CD4-positive, alpha-beta T cell treated with Interferon alpha-2 for 1 hour (primary cell): ENCODE data around the gene YY1.
A peak's percentile ranks its signal among the peaks of the same experiment; 100 is the strongest.
"Not testable (repeated sequence)": the region's sequence is repeated elsewhere in the genome, so short reads cannot be mapped to it uniquely, and the experiment has no call there.

Experiments used
- DNase-seq, 2 donors: peaks; one replicate each; pipeline ENCODE4 v3.0.0-alpha.2; 2020 to 2022

YY1 gene

DNA sequence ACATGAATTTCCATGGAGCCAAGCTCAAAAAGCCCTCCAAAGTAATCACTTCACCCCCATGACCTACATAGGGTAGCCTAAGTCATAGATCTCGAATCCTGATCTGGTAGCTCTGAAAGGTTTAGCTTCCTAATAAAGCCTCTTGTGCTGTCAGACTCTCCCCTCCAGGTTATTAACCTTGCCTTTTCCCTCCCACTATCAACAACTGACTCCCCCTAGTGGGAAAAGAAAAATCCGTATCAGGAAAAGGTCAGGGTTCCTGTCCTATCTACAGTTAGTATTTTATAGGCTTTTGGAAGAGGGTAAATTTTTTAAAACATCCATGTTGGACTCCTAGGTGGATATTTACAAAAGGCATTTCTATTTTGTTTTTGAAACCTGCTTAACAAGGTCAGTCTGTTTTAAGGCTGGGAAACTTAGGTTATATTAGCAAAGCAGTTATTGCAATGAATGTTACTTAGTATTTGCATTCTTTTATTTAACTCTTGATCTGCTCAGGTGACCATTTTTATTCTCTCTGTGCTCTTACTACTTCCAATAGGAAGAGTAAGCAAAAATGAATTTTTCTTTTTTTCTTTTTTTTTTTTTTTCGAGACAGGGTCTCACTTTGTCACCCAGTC is 8.0 kb downstream of the YY1 start:
- DNase-seq = peak in 1 of 2 donors; percentile 67

DNA sequence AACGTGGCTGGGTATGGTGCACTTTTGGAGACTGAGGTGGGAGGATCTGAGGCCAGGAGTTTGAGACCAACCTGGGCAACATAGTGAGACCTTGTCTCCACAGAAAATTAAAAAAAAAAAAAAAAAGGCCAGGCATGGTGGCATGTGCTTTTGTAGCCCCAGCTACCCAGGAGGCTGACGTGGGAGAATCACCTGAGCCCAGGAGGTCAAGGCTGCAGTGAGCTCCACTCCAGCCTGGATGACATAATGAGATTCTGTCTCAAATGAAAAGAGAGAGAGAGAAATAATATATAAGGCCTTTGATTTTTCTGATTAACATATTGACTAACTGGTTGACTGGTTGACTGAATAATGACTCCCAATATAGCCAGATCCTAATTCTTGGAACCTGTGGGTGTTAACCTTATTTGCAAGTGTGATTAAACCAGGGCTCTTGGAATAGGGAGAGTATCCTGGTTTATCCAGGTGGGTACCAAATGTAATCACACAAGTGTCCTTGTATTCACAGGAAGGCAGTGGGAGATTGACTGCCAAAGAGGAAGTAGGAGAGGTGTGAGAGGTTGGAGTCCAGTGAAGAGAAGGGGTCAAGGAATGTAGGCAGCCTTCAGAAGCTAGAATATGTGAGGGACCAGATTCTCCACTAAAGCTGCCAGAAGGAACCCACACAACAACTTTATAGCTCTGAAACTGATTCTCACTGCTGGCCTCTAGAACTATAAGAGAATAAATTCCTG is 12.0 kb downstream of the YY1 start:
- DNase-seq = no peak

- no peak for DNase-seq
Measured at GRCh38 chr14:100252684-100253083, 13.7 kb downstream of the YY1 start.

- DNase-seq = no peak
Measured at GRCh38 chr14:100256339-100256895, 17.5 kb downstream of the YY1 start.

DNA sequence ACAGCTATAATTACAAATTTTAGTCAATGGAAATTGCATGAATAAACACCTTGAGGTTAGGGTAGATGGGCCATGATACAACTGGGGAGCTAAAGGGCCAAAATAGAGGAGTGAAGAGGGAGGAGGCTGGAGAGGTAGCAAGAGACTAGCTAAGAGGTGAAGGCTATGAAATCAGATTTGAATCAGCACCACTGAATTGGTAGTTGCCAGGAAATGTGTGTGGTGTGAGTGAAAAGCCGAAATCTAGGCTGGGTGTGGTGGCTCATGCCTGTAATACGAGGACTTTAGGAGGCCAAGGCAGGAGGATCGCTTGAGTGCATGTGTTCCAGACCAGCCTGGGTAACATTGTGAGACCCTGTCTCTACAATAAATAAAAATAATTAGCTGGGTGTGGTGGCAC is 22.7 kb downstream of the YY1 start:
- peak in 1 of 2 donors; percentile 32 for DNase-seq

- DNase-seq = no peak
Measured at GRCh38 chr14:100262545-100262944, 23.6 kb downstream of the YY1 start.

GRCh38 chr14:100263141-100263540 is 24.2 kb downstream of the YY1 start:
- DNase-seq = no peak

- no peak for DNase-seq
Measured at GRCh38 chr14:100267990-100268389, 29.0 kb downstream of the YY1 start.

DNA sequence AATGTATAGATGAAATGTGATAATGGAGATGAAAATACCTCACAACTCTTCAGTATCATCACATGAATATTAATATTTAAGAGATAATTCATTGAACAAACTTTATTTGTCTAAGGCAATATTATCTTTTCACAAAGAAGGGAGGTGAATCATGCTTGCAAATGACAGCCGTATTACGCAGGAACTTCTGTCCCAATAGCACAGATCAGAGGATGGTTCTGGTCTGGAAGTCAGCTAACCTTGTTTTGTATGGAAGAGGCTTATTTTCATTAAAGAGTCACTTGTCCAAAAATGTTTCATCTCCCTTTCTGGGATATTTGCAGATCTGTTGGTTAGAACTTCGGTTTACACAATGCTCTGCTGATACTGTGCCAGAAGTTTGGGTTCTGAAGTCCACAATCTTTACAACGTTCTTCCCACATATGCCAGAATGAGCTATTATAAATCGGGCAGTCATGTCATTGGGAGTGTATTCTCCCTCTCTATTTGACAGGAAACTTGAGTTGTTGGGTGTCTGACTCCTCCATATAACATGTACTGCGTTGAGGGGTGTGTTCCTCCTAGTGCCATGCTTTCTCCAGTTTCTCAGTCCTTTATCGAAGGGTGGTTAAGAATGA is 29.8 kb downstream of the YY1 start:
- no peak for DNase-seq

DNA sequence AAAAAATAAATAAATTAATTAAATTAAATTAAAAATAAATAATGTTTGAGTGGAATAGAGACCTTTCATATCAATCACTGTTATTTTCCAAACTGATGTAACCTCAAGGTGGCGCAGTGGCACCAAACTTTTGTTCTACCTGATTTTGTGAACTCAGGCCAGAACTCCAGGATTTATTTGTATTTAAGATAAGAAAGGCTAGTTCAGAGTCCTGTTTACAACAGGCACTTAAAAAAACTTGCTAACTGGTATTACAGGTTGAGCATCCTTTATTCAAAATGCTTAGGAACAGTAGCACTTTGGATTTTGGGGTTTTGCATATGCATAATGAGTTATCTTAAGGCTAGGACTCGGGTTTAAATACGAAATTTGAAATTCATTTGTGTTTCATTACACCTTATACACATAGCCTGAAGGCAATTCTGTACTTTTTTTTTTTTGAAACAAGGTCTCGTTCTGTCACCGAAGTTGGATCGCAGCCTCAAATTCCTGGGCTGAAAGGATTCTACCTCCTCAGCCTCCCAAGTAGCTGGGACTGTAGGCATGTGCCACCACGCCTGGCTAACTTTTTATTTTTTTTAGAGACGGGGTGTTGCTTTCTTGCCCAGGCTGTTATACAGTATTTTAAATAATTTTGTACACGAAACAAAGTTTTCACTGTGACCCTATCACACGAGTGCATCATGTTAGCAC is 32.4 kb downstream of the YY1 start:
- peak; percentile 15 to 50 for DNase-seq

DNA sequence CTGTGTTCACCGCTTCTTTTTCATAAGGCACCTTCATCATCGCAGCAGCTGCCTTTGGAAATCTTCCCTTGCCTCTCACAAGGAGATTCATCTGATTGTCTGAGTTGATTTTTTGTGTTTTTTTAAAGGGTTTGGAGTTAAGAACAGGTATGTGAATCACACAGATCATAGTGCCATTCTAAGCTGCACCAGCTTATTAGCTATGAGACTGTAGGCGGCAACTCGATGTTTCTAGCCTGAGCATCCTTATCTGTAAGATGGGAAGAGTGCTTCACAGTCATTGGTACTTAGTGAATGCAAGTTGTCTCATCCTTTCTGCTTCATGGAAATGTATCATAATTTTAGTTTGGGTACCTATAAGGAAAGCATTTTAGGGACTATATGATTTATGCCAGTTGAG is 35.3 kb downstream of the YY1 start:
- no peak for DNase-seq

DNA sequence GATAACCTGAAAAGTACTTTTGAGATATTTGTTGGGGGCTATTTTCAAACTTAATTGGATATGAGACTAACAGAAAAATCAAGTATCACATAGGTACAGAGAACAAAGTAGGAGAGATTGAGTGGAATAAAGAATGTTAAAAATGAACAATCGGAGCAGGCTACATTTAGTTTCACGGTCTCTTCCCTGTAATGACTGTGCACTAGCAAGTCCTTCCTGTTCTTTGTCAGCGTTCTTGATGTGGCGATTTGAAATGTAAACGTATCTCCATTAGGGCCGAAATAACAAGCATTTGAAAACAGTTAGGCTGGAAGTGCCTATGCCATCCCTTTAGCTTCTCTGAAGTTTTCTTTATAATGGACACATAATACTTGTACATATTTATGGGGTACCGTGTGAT is 36.3 kb downstream of the YY1 start:
- no peak for DNase-seq

GRCh38 chr14:100278702-100279101 is 39.8 kb downstream of the YY1 start:
- DNase-seq = peak in 1 of 2 donors; percentile 24

- DNase-seq = no peak
Measured at GRCh38 chr14:100279133-100279532, 40.2 kb downstream of the YY1 start.

- no peak for DNase-seq
Measured at GRCh38 chr14:100279563-100279962, 40.6 kb downstream of the YY1 start.

DNA sequence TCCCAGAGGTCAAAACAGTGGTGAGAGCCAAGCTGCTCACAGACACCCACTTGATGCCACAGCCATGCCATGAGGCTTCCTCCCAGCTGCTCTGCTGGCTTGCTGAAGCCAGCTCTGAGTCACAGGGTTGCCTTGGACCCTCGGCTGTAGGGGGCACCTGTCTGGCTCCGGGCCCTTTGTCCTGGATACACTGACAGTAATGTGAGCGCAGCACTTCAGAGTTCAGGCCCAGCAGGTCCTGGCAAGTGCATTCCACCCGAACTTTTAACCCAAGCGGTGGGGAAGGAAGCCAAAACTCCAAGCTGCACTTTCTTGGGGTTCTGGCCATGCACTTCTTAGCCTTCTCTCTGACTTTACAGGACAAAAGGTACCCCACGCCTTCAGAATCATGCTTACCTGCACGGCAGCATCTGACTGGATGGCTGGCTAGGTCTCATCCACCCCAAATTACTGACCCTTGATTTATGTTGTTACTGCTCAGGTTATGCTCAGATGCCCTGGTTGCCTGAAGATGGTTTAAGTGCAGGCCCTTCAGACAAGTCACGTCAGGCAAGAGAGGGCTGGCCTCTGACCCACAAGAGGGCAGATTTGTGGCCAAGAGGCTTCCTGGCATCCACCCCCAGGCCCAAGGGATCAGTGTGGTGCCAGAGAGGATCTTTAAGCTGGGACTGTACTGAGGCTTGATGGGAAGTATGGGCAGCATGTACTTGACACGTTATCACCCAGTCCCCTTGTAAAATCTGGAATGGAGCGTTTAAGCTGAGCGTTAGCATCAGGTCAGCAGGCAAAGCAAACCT is 42.5 kb downstream of the YY1 start:
- no peak for DNase-seq

GRCh38 chr14:100282083-100282350 is 43.1 kb downstream of the YY1 start:
- no peak for DNase-seq

- DNase-seq = no peak
Measured at GRCh38 chr14:100282766-100283419, 43.9 kb downstream of the YY1 start.

GRCh38 chr14:100283436-100283835 is 44.5 kb downstream of the YY1 start:
- not testable (repeated sequence) for DNase-seq

DNA sequence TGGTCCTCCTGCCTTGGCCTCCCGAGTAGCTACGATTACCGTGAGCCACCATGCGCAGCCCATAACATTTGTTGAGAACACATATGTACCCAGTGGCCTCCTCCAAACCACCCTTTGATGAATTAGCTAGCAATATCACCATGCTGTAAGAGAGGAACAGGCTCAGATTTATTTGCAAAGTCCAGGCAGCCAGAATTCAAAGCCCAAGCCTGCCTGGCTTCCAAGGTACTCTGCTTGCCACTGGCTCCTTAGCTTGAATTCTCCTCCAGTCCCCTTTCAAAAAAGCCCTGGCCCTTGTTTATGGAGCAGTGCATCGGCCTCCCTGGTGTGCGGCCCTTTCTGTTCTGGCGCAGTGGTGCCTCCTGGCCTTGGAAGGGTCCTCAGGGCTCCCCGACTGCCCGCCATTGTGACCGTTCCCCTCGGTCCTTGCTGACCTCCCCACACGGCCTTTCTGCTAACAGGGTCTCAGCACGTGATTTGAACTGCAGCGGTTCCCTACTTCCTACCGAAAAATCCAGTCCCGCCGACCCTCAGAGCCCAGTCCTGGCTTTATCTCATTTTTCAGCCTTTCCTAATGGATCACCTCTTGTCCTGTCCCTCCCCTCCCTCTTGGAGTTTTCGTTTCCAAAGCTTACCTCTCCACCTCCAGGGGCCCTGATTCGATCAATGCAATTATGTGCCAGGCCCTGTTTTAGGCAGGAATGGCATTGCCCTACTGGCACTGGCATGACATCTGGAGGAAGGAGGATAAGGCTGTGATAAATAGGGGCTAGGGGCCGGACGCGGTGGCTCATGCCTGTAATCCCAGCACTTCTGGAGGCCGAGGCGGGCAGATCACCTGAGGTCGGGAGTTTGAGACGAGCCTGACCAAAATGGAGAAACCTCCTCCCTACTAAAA is 45.3 kb downstream of the YY1 start:
- no peak for DNase-seq
